ENCODE data around the gene CHRNA4.
"Not testable (repeated sequence)": the region's sequence is repeated elsewhere in the genome, so short reads cannot be mapped to it uniquely, and the experiment has no call there.

Gene CHRNA4

DNA sequence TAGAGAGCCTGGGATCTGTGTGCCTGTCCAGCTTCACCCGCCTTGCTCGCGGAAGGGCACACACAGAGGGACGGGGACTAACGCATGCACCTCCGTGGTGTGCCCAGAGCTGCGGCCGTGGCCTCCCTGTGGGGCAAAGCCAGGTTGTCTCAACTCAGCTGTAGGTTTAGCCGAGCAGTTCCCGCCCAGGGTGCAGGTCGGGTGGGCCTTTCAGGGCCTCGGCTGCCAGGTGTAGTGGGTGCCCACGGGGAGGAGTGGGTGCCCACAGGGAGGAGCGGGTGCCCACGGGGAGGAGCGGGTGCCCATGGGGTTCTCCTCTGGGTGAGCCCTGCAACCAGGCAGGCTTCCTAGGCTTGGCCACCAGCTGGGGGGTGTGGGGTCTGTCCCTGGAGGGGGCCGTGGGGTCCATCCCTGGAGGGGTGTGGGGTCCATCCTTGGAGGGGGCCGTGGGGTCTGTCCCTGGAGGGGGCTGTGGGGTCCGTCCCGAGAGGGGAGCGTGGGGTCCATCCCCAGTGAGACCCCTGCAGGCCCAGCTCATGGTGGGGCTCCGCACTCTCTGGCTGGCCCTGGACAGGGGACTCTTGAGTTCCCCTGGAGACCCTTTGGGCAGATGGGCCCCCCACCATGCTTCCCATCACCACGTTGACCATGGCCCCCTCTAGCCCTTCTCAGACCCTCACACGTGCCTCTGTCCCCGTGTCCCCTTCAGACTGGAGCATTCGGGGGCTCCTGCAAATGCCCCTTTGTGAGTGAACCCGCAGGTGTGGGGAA, 37.8 kb upstream of the CHRNA4 start:
- no peak for DNase-seq

GRCh38 chr20:63397946-63398450, 36.8 kb upstream of the CHRNA4 start:
- no peak for DNase-seq

GRCh38 chr20:63397155-63397843, 36.1 kb upstream of the CHRNA4 start:
- no peak for DNase-seq

GRCh38 chr20:63396300-63396699, 35.2 kb upstream of the CHRNA4 start:
- DNase-seq, result no peak

DNA sequence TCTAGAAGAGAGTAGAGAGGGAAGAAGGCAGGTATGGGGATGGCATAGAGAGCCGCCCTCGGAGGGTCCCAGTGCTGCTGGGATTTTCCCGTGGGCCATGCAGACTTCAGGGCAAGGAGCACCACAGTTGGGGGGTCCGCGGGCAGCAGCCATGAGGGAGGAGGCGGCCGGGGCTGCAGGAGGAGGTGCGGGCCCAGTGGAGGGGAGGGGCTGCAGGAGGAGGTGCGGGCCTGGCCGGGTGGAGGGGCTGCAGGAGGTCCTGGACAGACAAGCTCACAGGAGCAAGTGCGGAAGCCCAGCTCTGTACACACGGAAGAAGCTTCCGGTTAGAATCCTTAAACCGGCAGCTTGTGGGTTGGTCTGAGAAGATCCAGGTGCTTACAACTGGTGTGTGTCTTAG, 34.6 kb upstream of the CHRNA4 start:
- DNase-seq, result no peak

DNA sequence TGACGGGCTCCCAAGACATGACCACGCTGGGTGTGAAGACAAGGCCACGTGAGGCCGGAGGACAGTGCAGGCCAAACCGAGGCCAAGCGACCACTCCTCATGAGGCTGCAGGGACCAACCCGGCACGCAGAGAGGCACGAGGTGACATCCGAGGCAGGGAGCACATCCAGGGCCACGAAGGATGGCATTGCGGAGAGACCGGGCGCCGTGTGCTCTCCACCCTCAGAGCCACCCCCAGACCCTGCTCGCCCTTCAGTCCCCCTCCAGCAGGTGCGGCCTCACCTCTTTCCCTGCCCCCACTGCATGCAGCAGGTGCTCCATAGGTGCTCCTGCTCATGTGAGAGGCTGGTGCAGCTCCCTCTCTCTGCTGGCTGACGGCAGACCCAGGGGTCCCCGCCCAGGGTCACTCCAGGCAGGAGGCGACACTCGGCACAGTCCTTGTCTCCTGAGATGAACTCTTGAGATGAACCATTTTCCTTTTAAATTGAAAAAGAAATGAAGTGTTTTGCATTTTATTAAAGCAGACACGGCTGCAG, 33.8 kb upstream of the CHRNA4 start:
- no peak for DNase-seq

- peak in 11 of 56 donors; percentile 12 to 61 (median 41) for DNase-seq
Measured at GRCh38 chr20:63394069-63394919, 33.1 kb upstream of the CHRNA4 start.

GRCh38 chr20:63393566-63393965, 32.4 kb upstream of the CHRNA4 start:
- DNase-seq, result no peak

DNA sequence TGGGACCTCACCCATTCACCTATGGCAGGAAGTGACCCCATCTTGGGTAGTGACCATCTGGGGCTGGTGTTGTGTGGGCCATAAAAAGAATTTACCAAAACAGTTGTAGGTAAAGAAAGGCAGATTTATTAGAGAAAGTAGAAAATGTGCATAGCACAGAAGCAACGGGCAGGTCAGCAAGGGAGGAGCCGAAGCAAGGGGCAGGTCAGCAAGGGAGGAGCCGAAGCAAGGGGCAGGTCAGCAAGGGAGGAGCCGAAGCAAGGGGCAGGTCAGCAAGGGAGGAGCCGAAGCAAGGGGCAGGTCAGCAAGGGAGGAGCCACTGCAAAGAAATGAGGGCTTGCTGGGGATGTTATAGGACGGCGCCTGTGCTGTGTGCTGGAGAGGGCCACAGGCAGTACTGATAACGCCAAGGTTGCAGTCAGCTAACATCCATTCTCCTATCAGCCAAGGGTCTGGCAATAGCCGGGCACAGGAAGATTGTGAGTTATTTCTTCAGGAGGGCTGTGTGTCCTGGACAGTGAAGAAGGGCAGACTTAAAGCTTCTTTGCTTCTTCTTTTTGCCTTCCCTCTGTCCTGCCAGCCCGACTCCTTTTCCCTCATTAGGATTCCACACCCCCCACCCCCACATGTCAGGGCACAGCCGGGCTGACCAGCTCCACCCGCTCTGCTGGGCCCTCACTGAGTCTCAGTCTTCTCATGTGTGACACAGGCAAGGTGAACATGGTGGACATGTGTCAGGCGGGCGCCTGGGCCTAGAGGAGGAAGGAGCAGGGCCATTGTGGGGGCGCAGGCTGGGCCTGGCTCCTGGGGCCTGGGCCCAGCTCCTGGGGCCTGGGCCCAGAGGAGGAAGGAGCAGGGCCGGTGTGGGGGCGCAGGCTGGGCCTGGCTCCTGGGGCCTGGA, 31.6 kb upstream of the CHRNA4 start:
- no peak for DNase-seq

- DNase-seq, result no peak
Measured at GRCh38 chr20:63387917-63388316, 26.8 kb upstream of the CHRNA4 start.

DNA sequence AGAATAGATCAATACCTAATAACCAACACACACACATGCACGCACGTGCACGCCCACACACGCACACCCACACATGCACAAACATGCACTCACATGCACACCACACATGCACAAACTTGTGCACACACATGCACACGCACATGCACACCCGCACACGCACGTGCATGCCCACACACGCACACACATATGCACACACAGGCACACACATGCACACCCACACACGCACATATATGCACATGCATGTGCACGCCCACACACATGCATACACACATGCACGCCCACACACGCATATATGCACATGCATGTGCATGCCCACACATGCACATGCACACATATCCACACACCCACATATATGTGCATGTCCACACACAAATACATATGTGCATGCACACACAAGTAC, 26.2 kb upstream of the CHRNA4 start:
- DNase-seq, result no peak

GRCh38 chr20:63386491-63386890, 25.3 kb upstream of the CHRNA4 start:
- DNase-seq, result no peak

DNA sequence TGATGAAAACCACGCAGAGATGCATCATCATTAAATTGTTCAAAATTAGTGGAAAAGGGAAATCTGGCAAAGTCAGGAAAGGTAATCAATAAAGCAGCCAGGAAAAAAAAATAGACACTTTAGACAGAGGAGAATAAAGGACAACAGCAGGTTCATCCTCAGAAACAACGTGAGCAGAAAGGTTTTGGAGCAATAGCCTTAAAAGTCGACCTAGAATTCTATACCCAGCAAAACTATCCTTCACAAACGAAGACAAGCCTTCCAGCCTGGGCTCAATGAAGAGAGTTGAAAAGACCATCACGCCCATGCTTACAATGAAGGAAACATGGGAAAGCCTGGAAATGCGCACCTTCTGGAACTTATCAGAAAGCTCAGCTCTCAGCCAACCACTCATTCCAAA, 24.7 kb upstream of the CHRNA4 start:
- no peak for DNase-seq

DNA sequence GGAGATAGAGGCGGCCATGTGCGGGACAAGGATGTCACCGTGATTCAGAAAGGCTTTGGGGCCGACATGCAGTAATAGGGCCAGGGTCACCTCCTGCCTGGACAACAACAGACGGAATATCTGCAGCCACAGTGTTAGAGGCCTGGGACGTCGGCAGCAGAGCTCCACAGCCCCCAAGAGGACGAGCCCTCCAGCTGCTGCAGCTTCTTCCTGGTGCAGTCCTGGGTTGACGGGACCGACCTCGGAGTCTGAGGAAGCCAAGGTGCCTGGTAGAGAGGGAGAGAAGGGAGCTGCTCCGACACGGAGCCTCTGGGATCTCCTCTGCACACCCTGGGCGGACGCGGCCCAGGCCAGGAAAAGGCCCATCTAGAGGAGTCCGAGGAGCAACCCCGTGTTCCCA, 23.2 kb upstream of the CHRNA4 start:
- no peak for DNase-seq

DNA sequence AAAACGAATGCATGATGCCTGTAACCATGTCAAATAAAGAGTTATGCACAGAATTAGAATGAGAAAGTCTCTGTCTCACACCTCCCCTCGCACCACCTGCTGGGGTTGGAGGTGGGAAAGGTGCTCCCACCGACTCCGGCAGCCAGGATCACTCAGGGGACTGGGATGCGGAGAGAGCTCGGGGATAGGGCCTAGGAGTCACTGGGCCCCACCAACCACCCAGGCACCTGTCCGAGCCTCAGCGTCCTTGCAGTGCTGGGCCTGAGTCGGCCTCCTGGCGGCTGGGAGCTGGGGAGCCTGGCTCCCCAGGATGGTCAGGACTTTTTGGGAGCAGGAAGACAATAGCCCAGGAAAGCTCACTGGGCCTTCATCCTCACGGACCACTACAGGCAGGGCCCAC, 22.4 kb upstream of the CHRNA4 start:
- no peak for DNase-seq

GRCh38 chr20:63382551-63383300, 21.6 kb upstream of the CHRNA4 start:
- no peak for DNase-seq

DNA sequence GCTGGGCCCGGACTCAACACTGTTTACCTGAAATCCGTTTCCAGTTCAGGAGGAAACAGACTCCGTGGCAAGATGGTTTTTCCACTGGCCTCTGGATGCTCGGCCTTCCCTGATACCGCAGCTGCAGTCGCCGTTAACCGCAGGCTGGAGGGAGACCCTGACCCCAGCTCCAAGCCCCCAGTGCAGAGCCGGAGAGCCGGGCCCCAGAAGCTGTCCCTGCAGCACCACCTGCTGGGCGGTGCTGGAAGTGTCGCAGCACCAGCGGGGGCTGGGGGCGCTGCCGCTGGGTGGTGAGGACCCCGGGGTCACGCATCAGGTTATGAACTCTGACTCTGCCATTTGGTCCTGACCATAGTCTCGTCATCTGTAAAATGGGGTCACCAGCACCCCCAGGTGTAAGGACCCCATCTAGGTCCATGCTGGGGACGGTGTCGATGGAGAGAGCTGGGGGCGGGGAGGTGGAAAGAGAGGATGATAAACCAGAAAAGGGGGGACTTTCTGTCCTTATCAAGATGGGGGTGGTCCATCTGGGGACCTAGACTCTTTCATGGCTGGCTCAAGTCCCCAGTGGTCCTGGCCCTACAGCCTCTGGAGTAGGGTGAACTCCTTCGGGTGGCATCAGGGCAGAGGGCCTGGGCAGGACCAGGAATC, 20.8 kb upstream of the CHRNA4 start:
- peak in 12 of 56 donors; percentile 7 to 42 (median 14) for DNase-seq

GRCh38 chr20:63380346-63380870, 19.3 kb upstream of the CHRNA4 start:
- no peak for DNase-seq

DNA sequence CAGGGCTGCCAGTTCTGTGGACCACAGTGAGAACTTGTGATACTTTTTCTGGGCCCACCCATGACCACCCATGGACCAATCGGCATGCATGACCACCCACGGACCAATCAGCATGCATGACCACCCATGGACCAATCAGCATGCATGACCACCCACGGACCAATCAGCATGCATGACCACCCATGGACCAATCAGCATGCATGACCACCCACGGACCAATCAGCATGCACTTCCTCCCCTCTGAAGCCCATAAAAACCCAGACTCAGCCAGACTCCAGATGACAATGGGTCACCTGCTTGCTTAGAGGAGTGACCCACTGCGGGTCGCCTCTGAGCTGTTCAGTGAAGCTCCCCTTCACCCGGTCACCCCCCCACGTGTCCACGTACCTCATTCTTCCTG, 18.7 kb upstream of the CHRNA4 start:
- not testable (repeated sequence) for DNase-seq

Measured in nucleus accumbens (tissue), 56 donors.